ENCODE data around the gene BCAS3.
"Not testable (repeated sequence)": the region's sequence is repeated elsewhere in the genome, so short reads cannot be mapped to it uniquely, and the experiment has no call there.

Gene BCAS3

GRCh38 chr17:60757437-60757836, 79.8 kb downstream of the BCAS3 start:
- no peak overlapping the region for H3K4me3 ChIP-seq (ENCODE audit: low read length)
- TF ChIP-seq, protein P1, sequence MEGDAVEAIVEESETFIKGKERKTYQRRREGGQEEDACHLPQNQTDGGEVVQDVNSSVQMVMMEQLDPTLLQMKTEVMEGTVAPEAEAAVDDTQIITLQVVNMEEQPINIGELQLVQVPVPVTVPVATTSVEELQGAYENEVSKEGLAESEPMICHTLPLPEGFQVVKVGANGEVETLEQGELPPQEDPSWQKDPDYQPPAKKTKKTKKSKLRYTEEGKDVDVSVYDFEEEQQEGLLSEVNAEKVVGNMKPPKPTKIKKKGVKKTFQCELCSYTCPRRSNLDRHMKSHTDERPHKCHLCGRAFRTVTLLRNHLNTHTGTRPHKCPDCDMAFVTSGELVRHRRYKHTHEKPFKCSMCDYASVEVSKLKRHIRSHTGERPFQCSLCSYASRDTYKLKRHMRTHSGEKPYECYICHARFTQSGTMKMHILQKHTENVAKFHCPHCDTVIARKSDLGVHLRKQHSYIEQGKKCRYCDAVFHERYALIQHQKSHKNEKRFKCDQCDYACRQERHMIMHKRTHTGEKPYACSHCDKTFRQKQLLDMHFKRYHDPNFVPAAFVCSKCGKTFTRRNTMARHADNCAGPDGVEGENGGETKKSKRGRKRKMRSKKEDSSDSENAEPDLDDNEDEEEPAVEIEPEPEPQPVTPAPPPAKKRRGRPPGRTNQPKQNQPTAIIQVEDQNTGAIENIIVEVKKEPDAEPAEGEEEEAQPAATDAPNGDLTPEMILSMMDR (IDR thresholded peaks at IDR 0.05; ENCODE audit: insufficient read depth, low read depth, low read length, missing control alignments) = no peak
- DNase-seq (ENCODE audit: low read depth) = no peak

GRCh38 chr17:60759756-60760155, 82.1 kb downstream of the BCAS3 start:
- no peak overlapping the region for H3K4me3 ChIP-seq (ENCODE audit: low read length)
- TF ChIP-seq, protein P1 (IDR thresholded peaks at IDR 0.05; ENCODE audit: insufficient read depth, low read depth, low read length, missing control alignments) = no peak
- DNase-seq (ENCODE audit: low read depth) = no peak

DNA sequence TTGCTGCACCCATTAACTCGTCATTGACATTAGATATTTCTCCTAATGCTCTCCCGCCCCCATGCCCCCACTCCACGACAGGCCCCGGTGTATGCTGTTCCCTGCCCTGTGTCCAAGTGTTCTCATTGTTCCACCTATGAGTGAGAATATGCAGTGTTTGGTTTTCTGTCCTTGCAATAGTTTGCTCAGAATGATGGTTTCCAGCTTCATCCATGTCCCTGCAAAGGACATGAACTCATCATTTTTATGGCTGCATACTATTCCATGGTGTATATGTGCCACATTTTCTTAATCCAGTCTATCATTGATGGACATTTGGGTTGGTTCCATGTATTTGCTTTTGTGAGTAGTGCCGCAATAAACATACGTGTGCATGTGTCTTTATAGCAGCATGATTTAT, 83.7 kb downstream of the BCAS3 start:
- not testable (repeated sequence) for DNase-seq (ENCODE audit: low read depth); H3K4me3 ChIP-seq (ENCODE audit: low read length)

DNA sequence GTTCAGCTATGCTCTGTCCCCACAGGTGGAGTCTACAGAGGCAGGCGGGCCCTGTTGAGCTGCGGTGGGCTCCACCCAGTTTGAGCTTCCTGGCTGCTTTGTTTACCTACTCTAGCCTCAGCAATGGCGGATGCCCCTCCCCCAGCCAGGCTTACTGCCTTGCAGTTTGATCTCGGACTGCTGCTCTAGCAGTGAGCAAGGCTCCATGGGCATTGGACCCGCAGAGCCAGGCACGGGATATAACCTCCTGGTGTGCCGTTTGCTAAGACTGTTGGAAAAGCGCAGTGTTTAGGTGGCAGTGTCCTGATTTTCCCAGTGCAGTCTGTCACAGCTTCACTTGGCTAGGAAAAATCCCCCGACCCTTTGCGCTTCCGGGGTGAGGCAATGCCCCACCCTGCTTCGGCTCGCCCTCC, 89.1 kb downstream of the BCAS3 start:
- no peak for DNase-seq (ENCODE audit: low read depth)
- no peak overlapping the region for H3K4me3 ChIP-seq (ENCODE audit: low read length)

DNA sequence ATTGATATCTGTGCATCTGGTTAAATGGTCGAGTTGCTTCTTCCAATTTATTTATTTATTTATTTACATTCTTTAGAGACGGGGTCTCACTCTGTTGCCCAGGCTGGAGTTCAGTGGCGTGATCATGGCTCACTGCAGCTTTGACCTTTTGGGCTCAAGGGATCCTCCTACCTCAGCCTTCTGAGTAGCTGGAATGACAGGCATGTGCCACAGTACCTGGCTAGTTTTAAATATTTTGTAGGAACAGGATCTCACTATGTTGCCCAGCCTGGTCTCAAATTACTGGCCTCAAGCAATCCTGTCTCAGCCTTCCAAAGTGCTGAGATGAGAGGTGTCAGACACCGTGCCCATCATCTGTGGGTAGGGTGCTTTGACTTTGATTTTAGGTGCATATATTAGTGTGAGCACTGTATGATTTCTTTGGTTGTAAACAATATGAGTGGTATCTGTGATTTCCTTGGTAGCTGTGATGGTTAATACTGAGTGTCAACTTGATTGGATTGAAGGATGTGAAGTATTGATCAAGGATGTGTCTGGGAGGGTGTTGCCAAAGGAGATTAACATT, 90.2 kb downstream of the BCAS3 start:
- TF ChIP-seq, protein P1 (IDR thresholded peaks at IDR 0.05; ENCODE audit: insufficient read depth, low read depth, low read length, missing control alignments) = no peak
- DNase-seq (ENCODE audit: low read depth) = no peak
- no peak overlapping the region for H3K4me3 ChIP-seq (ENCODE audit: low read length)

More for the DNA sequence above, 89.1 kb downstream of the BCAS3 start:
- TF ChIP-seq, protein P1 (IDR thresholded peaks at IDR 0.05; ENCODE audit: insufficient read depth, low read depth, low read length, missing control alignments) = no peak

- DNase-seq (ENCODE audit: low read depth) = no peak
- TF ChIP-seq, protein P1 (IDR thresholded peaks at IDR 0.05; ENCODE audit: insufficient read depth, low read depth, low read length, missing control alignments) = no peak
- H3K4me3 ChIP-seq (ENCODE audit: low read length) = no peak overlapping the region
Observed at GRCh38 chr17:60769327-60769726, 91.7 kb downstream of the BCAS3 start.

DNA sequence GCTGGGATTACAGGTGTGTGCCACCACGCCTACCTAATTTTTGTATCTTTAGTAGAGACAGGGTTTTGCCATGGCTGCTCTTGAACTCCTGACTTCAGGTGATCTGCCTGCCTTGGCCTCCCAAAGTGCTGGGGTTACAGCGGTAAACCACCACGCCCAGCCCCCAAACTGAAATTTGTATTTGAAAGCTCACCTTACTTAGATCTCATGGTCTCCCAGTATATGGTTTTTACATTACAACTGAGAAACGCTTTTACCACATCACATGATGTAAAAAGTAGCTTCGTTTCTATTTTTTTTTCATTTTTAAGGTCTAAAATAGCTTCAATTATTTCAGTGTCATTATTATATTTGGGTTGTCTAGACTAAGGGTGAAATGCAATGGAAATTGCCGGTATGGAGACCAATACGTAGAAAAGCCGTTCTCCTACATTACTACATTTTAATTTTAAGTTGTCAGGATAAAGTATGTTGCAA, 93.3 kb downstream of the BCAS3 start:
- H3K4me3 ChIP-seq (ENCODE audit: low read length) = no peak overlapping the region
- no peak for DNase-seq (ENCODE audit: low read depth)
- TF ChIP-seq, protein P1 (IDR thresholded peaks at IDR 0.05; ENCODE audit: insufficient read depth, low read depth, low read length, missing control alignments) = no peak

DNA sequence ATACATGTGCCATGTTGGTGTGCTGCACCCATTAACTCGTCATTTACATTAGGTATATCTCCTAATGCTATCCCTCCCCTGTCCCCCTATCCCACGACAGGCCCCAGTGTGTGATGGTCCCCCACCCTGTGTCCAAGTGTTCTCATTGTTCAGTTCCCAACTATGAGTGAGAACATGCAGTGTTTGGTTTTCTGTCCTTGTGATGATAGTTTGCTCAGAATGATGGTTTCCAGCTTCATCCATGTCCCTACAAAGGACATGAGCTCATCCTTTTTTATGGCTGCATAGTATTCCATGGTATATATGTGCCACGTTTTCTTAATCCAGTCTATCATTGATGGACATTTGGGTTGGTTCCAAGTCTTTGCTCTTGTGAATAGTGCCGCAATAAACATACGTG, 94.0 kb downstream of the BCAS3 start:
- not testable (repeated sequence) for DNase-seq (ENCODE audit: low read depth)

More for the DNA sequence above, 94.0 kb downstream of the BCAS3 start:
- not testable (repeated sequence) for H3K4me3 ChIP-seq (ENCODE audit: low read length)
